Measurements from ENCODE around the gene SLC39A11.

- no peak for TF ChIP-seq CTCF (IDR thresholded peaks at IDR 0.05 in 2 of 3, conservative IDR thresholded peaks at IDR 0.05 in 1 of 3; ENCODE audit: borderline replicate concordance in 1 of 3, insufficient read depth in 1 of 3, low read depth in 2 of 3, low read length in 2 of 3)
- TF ChIP-seq TCF7L2 (IDR thresholded peaks at IDR 0.05; ENCODE audit: borderline replicate concordance, extremely low read depth, insufficient read depth, insufficient read length) = no peak
- TF ChIP-seq POLR2A (IDR thresholded peaks at IDR 0.05; ENCODE audit: borderline replicate concordance, extremely low read depth, insufficient read depth, insufficient read length) = no peak
- no peak for TF ChIP-seq CEBPB (IDR thresholded peaks at IDR 0.05; ENCODE audit: low read depth)
- TF ChIP-seq SP1 (IDR thresholded peaks at IDR 0.05; ENCODE audit: low read depth) = no peak
- TF ChIP-seq SIN3A (IDR thresholded peaks at IDR 0.05; ENCODE audit: low read depth) = no peak
- TF ChIP-seq ZNF274 (IDR thresholded peaks at IDR 0.05; ENCODE audit: low read depth, low read length) = no peak
Measured at GRCh38 chr17:72946696-72947095, 145.8 kb downstream of the SLC39A11 start.
